CD4-positive, alpha-beta T cell (primary cell): ENCODE results near the gene CPEB1. TPM values are rescaled to one million over a fixed set of nuclear protein-coding genes. Genes with fewer than 3 reads are reported as not detected.

Source experiments
- ATAC-seq: fragments of 200-7000 bp; cut with Tn5 transposase; one replicate; pipeline ENCODE4 v1.10.0; 2022; ENCODE audit warnings: mild to moderate bottlenecking; ENCODE audit not compliant: poor library complexity
- CTCF ChIA-PET: fragments of 350-600 bp; sonication (Branson Sonifier 250); formaldehyde crosslinking; loops from one replicate; lab custom pipeline; 2021; ENCODE audit warnings: antibody characterized with exemption, inconsistent platforms; lab: Charles Lee
- POLR2A ChIA-PET: fragments of 350-600 bp; sonication (Branson Sonifier 250); formaldehyde crosslinking; loops from one replicate; lab custom pipeline; 2021; ENCODE audit warnings: antibody characterized with exemption, inconsistent platforms; lab: Charles Lee
- DNase-seq, 14 experiments: peaks; one replicate each; pipeline ENCODE4 v3.0.0-alpha.2; 2013 to 2020; ENCODE audit warnings: mixed read lengths in 2 of 14
- H3K27ac ChIP-seq, 2 donors: one replicate each; pipeline versions ENCODE4 v1.5.1 to v1.7.0; 2013; ENCODE audit warnings: low read length in 2 of 2, low read depth in 1 of 2, mild to moderate bottlenecking in 1 of 2
- H3K27me3 ChIP-seq, 2 experiments: 1 replicate in 1 of 2; 2 replicates in 1 of 2; pipeline versions ENCODE4 v1.6.1 to v1.7.0; 2013; ENCODE audit warnings: low read length in 2 of 2, control low read depth in 1 of 2, mild to moderate bottlenecking in 1 of 2, moderate library complexity in 1 of 2; ENCODE audit not compliant: insufficient read depth in 2 of 2, control insufficient read depth in 1 of 2
- H3K36me3 ChIP-seq: one replicate; pipeline ENCODE4 v1.6.1; 2013; ENCODE audit warnings: low read length, control low read depth; ENCODE audit not compliant: insufficient read depth
- H3K4me1 ChIP-seq: one replicate; pipeline ENCODE4 v1.6.1; 2013; ENCODE audit warnings: low read length, control low read depth; ENCODE audit not compliant: insufficient read depth
- H3K4me3 ChIP-seq: one replicate; pipeline ENCODE4 v1.5.1; 2013; ENCODE audit warnings: mild to moderate bottlenecking, low read length, moderate library complexity
- H3K9me3 ChIP-seq, 2 experiments: 1 replicate in 1 of 2; 2 replicates in 1 of 2; pipeline versions ENCODE4 v1.6.1 to v1.7.0; 2013; ENCODE audit warnings: low read length in 2 of 2, mild to moderate bottlenecking in 2 of 2, control low read depth in 1 of 2, moderate library complexity in 1 of 2; ENCODE audit not compliant: control insufficient read depth in 1 of 2, insufficient read depth in 1 of 2
- H3K27ac Mint-ChIP-seq: one replicate; pipeline ENCODE4 v1.8.0; 2020; ENCODE audit warnings: mixed read lengths
- H3K27me3 Mint-ChIP-seq: one replicate; pipeline ENCODE4 v1.8.0; 2021; ENCODE audit warnings: mixed read lengths
- H3K36me3 Mint-ChIP-seq: one replicate; pipeline ENCODE4 v1.8.0; 2021; ENCODE audit warnings: low read depth, mixed read lengths
- H3K4me1 Mint-ChIP-seq: one replicate; pipeline ENCODE4 v1.8.0; 2021; ENCODE audit warnings: low read depth, mixed read lengths
- H3K4me3 Mint-ChIP-seq: one replicate; pipeline ENCODE4 v1.8.0; 2020; ENCODE audit warnings: mild to moderate bottlenecking, mixed read lengths
- H3K9me3 Mint-ChIP-seq: one replicate; pipeline ENCODE4 v1.8.0; 2020; ENCODE audit warnings: mixed read lengths
- CTCF ChIP-seq: fragments of 200-600 bp; IDR thresholded peaks from one replicate; pipeline ENCODE4 v1.8.0; 2022; ENCODE audit warnings: antibody characterized with exemption, mild to moderate bottlenecking
- intact Hi-C, 2 experiments: fragments of 100-400 bp; cut with DNase I in 1 of 2; cut with micrococcal nuclease in 1 of 2; formaldehyde crosslinking; loops; one replicate each; pipeline versions ENCODE4 v1.15.1 to v1.9.0; 2023 to 2025; cut with DNase I, micrococcal nuclease
- total RNA-seq, 174 experiments: library from RNA in 2 of 174; stranded (reverse) in 2 of 174; gene quantifications; one replicate each; pipeline ENCODE4 v1.2.3 and lab custom pipeline; 2021 to 2026

CPEB1 gene
- total RNA-seq, 2 experiments from 2014 or later, result 0.19 to 0.61 TPM

- Mint-ChIP-seq H3K36me3 (no peaks in the 10 kb centered on the region), H3K4me1 (no peaks in the 10 kb centered on the region), H3K9me3 (no peaks in the 10 kb centered on the region), H3K4me3 (no peak overlapping the region), H3K27ac (no peak overlapping the region), H3K27me3 (peaks cover 37% of the 10 kb centered on the region)
- H3K4me1 ChIP-seq, result no peaks in the 10 kb centered on the region
- H3K27ac ChIP-seq, result no peak overlapping the region
- CTCF ChIA-PET, result no interaction called here
- DNase-seq (no peak), ATAC-seq (no peak)
- no peaks in the 10 kb centered on the region for H3K27me3 ChIP-seq
- TF ChIP-seq CTCF, result no peak
- no peaks in the 10 kb centered on the region for H3K9me3 ChIP-seq
- POLR2A ChIA-PET, result no interaction called here
- intact Hi-C loops, result no loop called here
- no peaks in the 10 kb centered on the region for H3K36me3 ChIP-seq
- no peak overlapping the region for H3K4me3 ChIP-seq
Measured at GRCh38 chr15:82602195-82602594, 45.0 kb downstream of the CPEB1 start.

GRCh38 chr15:82599862-82600261, 47.3 kb downstream of the CPEB1 start:
- H3K36me3 Mint-ChIP-seq, result no peaks in the 10 kb centered on the region
- Histone ChIP-seq H3K27ac (no peak overlapping the region), H3K36me3 (no peaks in the 10 kb centered on the region), H3K9me3 (no peaks in the 10 kb centered on the region), H3K27me3 (peaks cover 0 to 4% of the 10 kb centered on the region in 2 experiments), H3K4me3 (no peak overlapping the region), H3K4me1 (no peaks in the 10 kb centered on the region)
- TF ChIP-seq CTCF, result no peak
- ATAC-seq (no peak), DNase-seq (no peak)
- ChIA-PET POLR2A (no interaction called here), CTCF (no interaction called here)
- H3K27me3 Mint-ChIP-seq, result peaks cover 42% of the 10 kb centered on the region
- H3K27ac Mint-ChIP-seq, result no peak overlapping the region
- intact Hi-C loops, result no loop called here
- H3K4me3 Mint-ChIP-seq, result no peak overlapping the region
- no peaks in the 10 kb centered on the region for H3K4me1 Mint-ChIP-seq
- no peaks in the 10 kb centered on the region for H3K9me3 Mint-ChIP-seq

GRCh38 chr15:82597815-82598214, 49.3 kb downstream of the CPEB1 start:
- H3K4me1 Mint-ChIP-seq, result no peaks in the 10 kb centered on the region
- CTCF ChIA-PET, result no interaction called here

More at GRCh38 chr15:82597815-82598214, 49.3 kb downstream of the CPEB1 start:
- no peak for ATAC-seq
- Histone ChIP-seq H3K27me3 (peaks cover 0 to 4% of the 10 kb centered on the region in 2 experiments), H3K9me3 (no peaks in the 10 kb centered on the region), H3K4me3 (no peak overlapping the region), H3K4me1 (no peaks in the 10 kb centered on the region), H3K27ac (no peak overlapping the region), H3K36me3 (no peaks in the 10 kb centered on the region)
- Mint-ChIP-seq H3K27ac (no peak overlapping the region), H3K36me3 (no peaks in the 10 kb centered on the region), H3K9me3 (no peaks in the 10 kb centered on the region), H3K4me3 (no peak overlapping the region), H3K27me3 (peaks cover 58% of the 10 kb centered on the region)
- TF ChIP-seq CTCF, result no peak
- intact Hi-C loops, result no loop called here
- POLR2A ChIA-PET, result no interaction called here
- no peak for DNase-seq
